SK-N-SH (cell line): ENCODE results near the gene SRBD1. TPM values are rescaled to one million over a fixed set of nuclear protein-coding genes. Genes with fewer than 3 reads are reported as not detected.

Experiments
- CTCF ChIA-PET: fragments of 300-600, 350-600 bp; formaldehyde crosslinking; extraction: SDS; loops from one replicate; lab custom pipeline; 2021; lab: Yijun Ruan, JAX
- POLR2A ChIA-PET: fragments of 350-600 bp; sonication (Branson Sonifier 250); formaldehyde crosslinking; extraction: SDS; loops from one replicate; lab custom pipeline; 2020; ENCODE audit warnings: antibody characterized with exemption, inconsistent platforms; lab: Yijun Ruan, JAX
- DNase-seq: peaks from one replicate; pipeline ENCODE4 v3.0.0; 2012
- H2AFZ ChIP-seq: fragments of 200-600 bp; sonication (generic); 2 replicates; pipeline ENCODE4 v1.8.1; 2016; ENCODE audit warnings: antibody characterized with exemption, mild to moderate bottlenecking, low read depth
- H3F3A ChIP-seq: fragments of 200-600 bp; sonication (generic); replicated peaks from 2 replicates; pipeline ENCODE3; 2016; ENCODE audit warnings: antibody characterized with exemption, mild to moderate bottlenecking; ENCODE audit not compliant: insufficient read depth
- H3K27ac ChIP-seq, 2 experiments: fragments of 200-500 bp in 1 of 2; fragments of 200-600 bp in 1 of 2; sonication (Bioruptor generic) in 1 of 2; sonication (generic), shearing (Covaris generic) in 1 of 2; 2 replicates each; pipeline versions ENCODE4 v1.5.1 to v1.6.1; 2014 to 2016; ENCODE audit warnings: low read depth in 2 of 2, inconsistent platforms in 1 of 2, low read length in 1 of 2, mild to moderate bottlenecking in 1 of 2, mixed read lengths in 1 of 2
- H3K27me3 ChIP-seq: fragments of 200-600 bp; sonication (generic), shearing (Covaris generic); 2 replicates; pipeline ENCODE4 v1.6.1; 2016; ENCODE audit warnings: mixed run types; ENCODE audit not compliant: insufficient read depth
- H3K36me3 ChIP-seq, 2 experiments: fragments of 200-500 bp in 1 of 2; fragments of 200-600 bp in 1 of 2; sonication (Bioruptor generic) in 1 of 2; sonication (generic) in 1 of 2; replicated peaks in 1 of 2; 2 replicates each; pipeline versions ENCODE3 to v1.5.1; 2014 to 2016; ENCODE audit warnings: low read length in 1 of 2, mild to moderate bottlenecking in 1 of 2; ENCODE audit not compliant: insufficient read depth in 2 of 2, control insufficient read depth in 1 of 2
- H3K4me1 ChIP-seq, 2 experiments: fragments of 200-500 bp in 1 of 2; fragments of 200-600 bp in 1 of 2; sonication (Bioruptor generic) in 1 of 2; sonication (generic), shearing (Covaris generic) in 1 of 2; 2 replicates each; pipeline versions ENCODE4 v1.5.1 to v1.6.1; 2014 to 2016; ENCODE audit warnings: low read depth in 1 of 2, low read length in 1 of 2, mixed run types in 1 of 2; ENCODE audit not compliant: insufficient read depth in 2 of 2, control insufficient read depth in 1 of 2
- H3K4me2 ChIP-seq: fragments of 200-600 bp; sonication (generic), shearing (Covaris generic); 2 replicates; pipeline ENCODE4 v1.6.1; 2017; ENCODE audit warnings: mixed run types
- H3K4me3 ChIP-seq, 2 experiments: fragments of 200-500 bp in 1 of 2; fragments of 200-600 bp in 1 of 2; sonication (Bioruptor generic) in 1 of 2; sonication (generic), shearing (Covaris generic) in 1 of 2; 2 replicates each; pipeline versions ENCODE4 v1.5.1 to v1.8.1; 2014 to 2016; ENCODE audit warnings: low read depth in 2 of 2, inconsistent platforms in 1 of 2, low read length in 1 of 2, mild to moderate bottlenecking in 1 of 2, mixed read lengths in 1 of 2, moderate library complexity in 1 of 2
- H3K79me2 ChIP-seq: fragments of 200-600 bp; sonication (generic); 2 replicates; pipeline ENCODE4 v1.8.1; 2017; ENCODE audit warnings: mild to moderate bottlenecking; ENCODE audit not compliant: insufficient read depth
- H3K9ac ChIP-seq: fragments of 200-600 bp; sonication (generic); 2 replicates; pipeline ENCODE4 v1.6.1; 2017; ENCODE audit warnings: mixed run types
- H3K9me2 ChIP-seq: fragments of 200-600 bp; sonication (generic); 2 replicates; pipeline ENCODE4 v1.6.1; 2017; ENCODE audit warnings: mixed run types
- H3K9me3 ChIP-seq: fragments of 200-600 bp; sonication (generic); 2 replicates; pipeline ENCODE4 v1.6.1; 2017; ENCODE audit warnings: mixed run types, mild to moderate bottlenecking, moderate library complexity
- H4K20me1 ChIP-seq: fragments of 200-600 bp; sonication (generic); 2 replicates; pipeline ENCODE4 v1.6.1; 2017; ENCODE audit warnings: mild to moderate bottlenecking, mixed run types; ENCODE audit not compliant: insufficient read depth
- ELF1 ChIP-seq: IDR thresholded peaks from 2 replicates; pipeline ENCODE4 v1.4.0; 2012
- EZH2phosphoT487 ChIP-seq: fragments of 200-600 bp; sonication (generic); IDR thresholded peaks from 2 replicates; pipeline ENCODE4 v1.6.1; 2017; ENCODE audit warnings: low read depth, mixed run types, mild to moderate bottlenecking, antibody characterized with exemption, moderate library complexity, borderline replicate concordance
- FOSL2 ChIP-seq: IDR thresholded peaks from 2 replicates; pipeline ENCODE4 v1.4.0; 2012; ENCODE audit warnings: low read depth, mild to moderate bottlenecking, moderate library complexity, borderline replicate concordance
- GABPA ChIP-seq: IDR thresholded peaks from 2 replicates; pipeline ENCODE4 v1.4.0; 2012; ENCODE audit warnings: low read depth, mild to moderate bottlenecking
- JUND ChIP-seq: IDR thresholded peaks from 2 replicates; pipeline ENCODE4 v1.4.0; 2012
- NFIC ChIP-seq: IDR thresholded peaks from 2 replicates; pipeline ENCODE4 v1.4.0; 2012; ENCODE audit warnings: borderline replicate concordance
- NRF1 ChIP-seq: IDR thresholded peaks from 2 replicates; pipeline ENCODE4 v1.6.1; 2012; ENCODE audit warnings: low read depth, mild to moderate bottlenecking, low read length
- RAD21 ChIP-seq: IDR thresholded peaks from 2 replicates; pipeline ENCODE4 v1.6.1; 2012; ENCODE audit warnings: mild to moderate bottlenecking, low read length
- RFX5 ChIP-seq: IDR thresholded peaks from 2 replicates; pipeline ENCODE4 v1.6.1; 2012; ENCODE audit warnings: mild to moderate bottlenecking, improper control_type of control experiment, low read length
- SIN3A ChIP-seq: IDR thresholded peaks from 2 replicates; pipeline ENCODE4 v1.6.1; 2012; ENCODE audit warnings: low read depth, mild to moderate bottlenecking, low read length, moderate library complexity, borderline replicate concordance
- SMC3 ChIP-seq: IDR thresholded peaks from 2 replicates; pipeline ENCODE4 v1.6.1; 2012; ENCODE audit warnings: low read depth, low read length, improper control_type of control experiment
- TAF1 ChIP-seq: IDR thresholded peaks from 2 replicates; pipeline ENCODE4 v1.6.1; 2012; ENCODE audit warnings: low read depth, mild to moderate bottlenecking, low read length, moderate library complexity, borderline replicate concordance
- YY1 ChIP-seq: IDR thresholded peaks from 2 replicates; pipeline ENCODE4 v1.4.0; 2012; ENCODE audit warnings: low read depth, mild to moderate bottlenecking
- WGBS: methylation state at CpG from one replicate; pipeline ENCODE4 v1.1.6; 2017; ENCODE audit warnings: low lambda C conversion rate; 5-methylcytosine and 5-hydroxymethylcytosine counted together
- polyA plus RNA-seq, 3 experiments: library from polyadenylated mRNA; depleted of rRNA; stranded (reverse); fragments of >200 nt; gene quantifications; 2 replicates each; pipeline ENCODE4 v1.2.3, GENCODE V29; 2012
- TF ChIP-seq, protein P1 (sequence below): IDR thresholded peaks from 2 replicates; pipeline ENCODE4 v1.4.0; 2012; ENCODE audit warnings: low read depth
- TF ChIP-seq, protein P2 (sequence below): IDR thresholded peaks from 2 replicates; pipeline ENCODE4 v1.4.0; 2012; ENCODE audit warnings: low read depth, borderline replicate concordance
- TF ChIP-seq, protein P3 (sequence below): IDR thresholded peaks from 2 replicates; pipeline ENCODE4 v1.6.1; 2012; ENCODE audit warnings: mild to moderate bottlenecking, low read depth, low read length, moderate library complexity

SRBD1 gene
- polyA plus RNA-seq, 1 of the 3 experiments (the other 2 are of a cell fraction): 3.2 TPM

DNA sequence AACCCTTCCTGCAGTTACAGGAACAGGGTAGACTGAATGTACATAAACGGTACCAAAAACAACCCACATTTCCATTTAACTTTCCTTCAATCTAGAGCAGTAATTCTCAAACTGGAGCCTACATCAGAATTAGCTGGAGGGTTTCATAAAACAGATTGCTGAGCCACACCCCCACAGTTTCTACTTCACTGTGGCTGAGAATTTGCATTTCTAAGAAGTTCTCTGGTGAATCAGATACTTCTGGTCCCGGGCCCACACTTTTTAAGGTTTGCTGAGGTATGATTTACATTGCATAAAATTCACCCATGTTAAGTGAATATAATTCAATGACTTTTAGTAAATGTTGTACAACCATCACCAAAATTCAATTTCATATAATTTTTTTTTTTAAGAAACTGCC lies 113.7 kb downstream of the SRBD1 start:
- no peak for DNase-seq
- ChIA-PET CTCF (interaction anchor here (1.0 to 7.5 kb wide), 4 partner anchors 483 to 528 kb away, joined by 3 to 318 read pairs (median 4); no protein-coding TSS in a partner anchor), POLR2A (no interaction called here)
- Histone ChIP-seq H3K36me3 (peaks cover 0 to 10% of the 10 kb centered on the region in 2 experiments), H3K27ac (peak overlapping the region in 1 of 2 experiments; percentile 6; a peak in 1 of 4 replicates), H3K4me2 (no peak overlapping the region), H4K20me1 (no peaks in the 10 kb centered on the region), H3F3A (peaks cover 9% of the 10 kb centered on the region), H2AFZ (no peak overlapping the region), H3K27me3 (no peaks in the 10 kb centered on the region), H3K79me2 (no peaks in the 10 kb centered on the region), H3K9me2 (no peaks in the 10 kb centered on the region), H3K9me3 (no peaks in the 10 kb centered on the region), H3K4me3 (no peak overlapping the region)
- 92% methylated on average over 2 of the region's 2 CpGs for WGBS
- TF ChIP-seq SMC3 (no peak), ELF1 (no peak), SIN3A (no peak)
- TF ChIP-seq, all 33 proteins: peak for 0
- no peak overlapping the region for H3K9ac ChIP-seq
- H3K4me1 ChIP-seq: peaks cover 0 to 4% of the 10 kb centered on the region in 2 experiments; a peak in 1 of 4 replicates

DNA sequence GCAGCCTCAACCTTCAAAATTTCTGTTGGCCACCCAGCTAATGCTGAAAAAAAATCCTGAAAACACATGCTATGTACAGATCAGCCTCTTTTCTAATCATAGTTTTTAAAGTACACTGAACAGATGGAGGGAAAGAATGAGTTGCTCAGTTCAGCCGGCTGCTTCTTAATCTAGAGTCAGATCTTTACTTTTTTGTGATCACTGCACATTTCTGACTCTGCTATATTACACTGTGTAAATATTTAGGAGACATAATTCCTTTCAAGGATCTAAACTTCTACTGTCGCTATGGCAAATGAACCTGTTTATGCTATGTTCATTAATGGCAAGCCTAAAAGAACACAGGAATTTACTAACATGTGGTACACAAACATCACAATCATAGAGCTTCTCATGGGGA lies 114.2 kb downstream of the SRBD1 start:
- no peak for DNase-seq
- Histone ChIP-seq H3K27ac (peak overlapping the region in 1 of 2 experiments; percentile 6; a peak in 1 of 4 replicates), H3K9ac (no peak overlapping the region), H3K79me2 (no peaks in the 10 kb centered on the region), H2AFZ (no peak overlapping the region), H3K36me3 (peaks cover 0 to 10% of the 10 kb centered on the region in 2 experiments), H3K9me3 (no peaks in the 10 kb centered on the region), H3K27me3 (no peaks in the 10 kb centered on the region), H3K4me2 (no peak overlapping the region), H3F3A (peaks cover 9% of the 10 kb centered on the region), H3K9me2 (no peaks in the 10 kb centered on the region), H4K20me1 (no peaks in the 10 kb centered on the region), H3K4me1 (peaks cover 0 to 4% of the 10 kb centered on the region in 2 experiments; a peak in 1 of 4 replicates), H3K4me3 (no peak overlapping the region)
- TF ChIP-seq, protein P1, sequence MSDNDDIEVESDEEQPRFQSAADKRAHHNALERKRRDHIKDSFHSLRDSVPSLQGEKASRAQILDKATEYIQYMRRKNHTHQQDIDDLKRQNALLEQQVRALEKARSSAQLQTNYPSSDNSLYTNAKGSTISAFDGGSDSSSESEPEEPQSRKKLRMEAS: no peak
- TF ChIP-seq FOSL2 (no peak), TAF1 (no peak), YY1 (no peak), NRF1 (no peak), JUND (no peak), EZH2phosphoT487 (no peak), SMC3 (no peak), ELF1 (no peak), GABPA (no peak), NFIC (no peak), RAD21 (no peak), RFX5 (no peak)
- TF ChIP-seq, protein P2, sequence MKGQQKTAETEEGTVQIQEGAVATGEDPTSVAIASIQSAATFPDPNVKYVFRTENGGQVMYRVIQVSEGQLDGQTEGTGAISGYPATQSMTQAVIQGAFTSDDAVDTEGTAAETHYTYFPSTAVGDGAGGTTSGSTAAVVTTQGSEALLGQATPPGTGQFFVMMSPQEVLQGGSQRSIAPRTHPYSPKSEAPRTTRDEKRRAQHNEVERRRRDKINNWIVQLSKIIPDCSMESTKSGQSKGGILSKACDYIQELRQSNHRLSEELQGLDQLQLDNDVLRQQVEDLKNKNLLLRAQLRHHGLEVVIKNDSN: no peak
- TF ChIP-seq, protein P3, sequence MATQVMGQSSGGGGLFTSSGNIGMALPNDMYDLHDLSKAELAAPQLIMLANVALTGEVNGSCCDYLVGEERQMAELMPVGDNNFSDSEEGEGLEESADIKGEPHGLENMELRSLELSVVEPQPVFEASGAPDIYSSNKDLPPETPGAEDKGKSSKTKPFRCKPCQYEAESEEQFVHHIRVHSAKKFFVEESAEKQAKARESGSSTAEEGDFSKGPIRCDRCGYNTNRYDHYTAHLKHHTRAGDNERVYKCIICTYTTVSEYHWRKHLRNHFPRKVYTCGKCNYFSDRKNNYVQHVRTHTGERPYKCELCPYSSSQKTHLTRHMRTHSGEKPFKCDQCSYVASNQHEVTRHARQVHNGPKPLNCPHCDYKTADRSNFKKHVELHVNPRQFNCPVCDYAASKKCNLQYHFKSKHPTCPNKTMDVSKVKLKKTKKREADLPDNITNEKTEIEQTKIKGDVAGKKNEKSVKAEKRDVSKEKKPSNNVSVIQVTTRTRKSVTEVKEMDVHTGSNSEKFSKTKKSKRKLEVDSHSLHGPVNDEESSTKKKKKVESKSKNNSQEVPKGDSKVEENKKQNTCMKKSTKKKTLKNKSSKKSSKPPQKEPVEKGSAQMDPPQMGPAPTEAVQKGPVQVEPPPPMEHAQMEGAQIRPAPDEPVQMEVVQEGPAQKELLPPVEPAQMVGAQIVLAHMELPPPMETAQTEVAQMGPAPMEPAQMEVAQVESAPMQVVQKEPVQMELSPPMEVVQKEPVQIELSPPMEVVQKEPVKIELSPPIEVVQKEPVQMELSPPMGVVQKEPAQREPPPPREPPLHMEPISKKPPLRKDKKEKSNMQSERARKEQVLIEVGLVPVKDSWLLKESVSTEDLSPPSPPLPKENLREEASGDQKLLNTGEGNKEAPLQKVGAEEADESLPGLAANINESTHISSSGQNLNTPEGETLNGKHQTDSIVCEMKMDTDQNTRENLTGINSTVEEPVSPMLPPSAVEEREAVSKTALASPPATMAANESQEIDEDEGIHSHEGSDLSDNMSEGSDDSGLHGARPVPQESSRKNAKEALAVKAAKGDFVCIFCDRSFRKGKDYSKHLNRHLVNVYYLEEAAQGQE: no peak
- WGBS: 64% methylated on average over 2 of the region's 2 CpGs
- CTCF ChIA-PET: interaction anchor here (0.6 to 7.5 kb wide), 11 partner anchors 10 to 1017 kb away, joined by 3 to 318 read pairs (median 3); no protein-coding TSS in a partner anchor
- POLR2A ChIA-PET: no interaction called here
